Stimulated activated naive CD4-positive, alpha-beta T cell treated with Interleukin-2 at 50 U/mL for 16 hours (primary cell): ENCODE results near the gene ADAM11.

ENCODE experiments used
- DNase-seq: peaks from one replicate; lab custom pipeline; 2025; lab: John Stamatoyannopoulos, UW

The ADAM11 gene

DNA sequence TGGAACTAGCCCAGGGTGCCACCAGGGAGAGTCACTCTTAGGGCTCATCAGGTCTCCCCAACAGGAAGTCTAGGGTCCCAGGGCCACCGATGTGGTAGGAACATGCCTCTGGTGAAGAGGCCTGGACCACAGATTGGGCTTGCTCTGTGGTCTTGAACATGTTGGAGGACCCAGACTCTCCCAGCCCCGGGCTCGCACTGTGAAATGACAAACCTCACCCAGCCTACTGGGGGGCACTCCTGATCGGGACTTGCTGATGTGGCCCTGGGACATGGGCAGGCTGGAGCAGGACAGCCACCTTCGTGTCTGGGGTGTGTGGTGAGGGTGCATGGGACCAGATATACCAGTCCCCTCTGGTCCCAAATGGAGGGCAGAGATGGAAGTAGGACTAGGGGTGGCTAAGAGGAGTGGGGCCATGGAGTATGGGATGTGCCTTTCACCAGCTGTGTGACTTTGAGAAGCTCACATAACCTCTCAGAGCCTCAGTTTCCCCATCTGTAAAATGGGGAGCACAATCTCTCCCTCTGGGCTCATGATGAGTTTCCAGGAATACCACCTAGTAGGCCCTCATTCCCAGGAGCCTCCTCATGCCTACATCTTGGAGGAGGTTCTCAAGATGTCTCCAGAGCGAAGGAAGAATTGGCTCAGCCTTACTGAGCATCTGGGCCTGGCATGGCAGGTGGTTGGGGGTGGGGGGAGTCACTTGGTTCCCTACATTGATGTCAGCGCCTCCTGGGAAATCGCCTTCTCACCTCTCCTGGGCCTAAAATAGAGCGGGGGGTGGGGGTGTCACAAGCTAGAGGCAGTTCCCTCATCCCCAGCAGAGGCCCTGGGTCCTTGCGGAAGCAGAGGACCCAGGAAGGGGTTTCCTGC, 1.5 kb upstream of the ADAM11 start:
- DNase-seq = no peak

DNA sequence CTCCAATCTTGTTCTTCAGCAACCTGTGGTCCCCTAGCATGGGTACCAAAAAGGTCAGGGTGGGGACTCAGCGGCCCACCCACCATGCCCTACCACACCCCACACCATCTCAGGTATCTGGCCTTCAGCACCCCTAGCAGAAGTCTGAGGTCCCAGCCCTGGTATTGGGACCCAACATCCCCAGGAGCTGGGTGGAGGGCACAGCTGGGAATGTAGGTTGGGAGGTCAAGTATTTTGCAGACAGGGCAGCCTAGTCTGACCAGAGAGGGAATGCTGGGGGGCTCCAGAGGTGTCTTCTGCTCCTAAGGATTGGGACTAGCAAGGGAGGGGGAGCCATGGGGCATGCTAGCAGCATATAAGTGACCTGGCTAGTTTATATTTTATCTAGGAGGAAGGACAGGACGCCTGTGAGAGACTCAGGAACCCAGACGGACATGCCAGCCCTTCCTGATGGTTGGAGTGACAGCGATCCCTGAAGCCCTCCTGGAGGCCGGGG, 822 bp upstream of the ADAM11 start:
- DNase-seq = no peak

DNA sequence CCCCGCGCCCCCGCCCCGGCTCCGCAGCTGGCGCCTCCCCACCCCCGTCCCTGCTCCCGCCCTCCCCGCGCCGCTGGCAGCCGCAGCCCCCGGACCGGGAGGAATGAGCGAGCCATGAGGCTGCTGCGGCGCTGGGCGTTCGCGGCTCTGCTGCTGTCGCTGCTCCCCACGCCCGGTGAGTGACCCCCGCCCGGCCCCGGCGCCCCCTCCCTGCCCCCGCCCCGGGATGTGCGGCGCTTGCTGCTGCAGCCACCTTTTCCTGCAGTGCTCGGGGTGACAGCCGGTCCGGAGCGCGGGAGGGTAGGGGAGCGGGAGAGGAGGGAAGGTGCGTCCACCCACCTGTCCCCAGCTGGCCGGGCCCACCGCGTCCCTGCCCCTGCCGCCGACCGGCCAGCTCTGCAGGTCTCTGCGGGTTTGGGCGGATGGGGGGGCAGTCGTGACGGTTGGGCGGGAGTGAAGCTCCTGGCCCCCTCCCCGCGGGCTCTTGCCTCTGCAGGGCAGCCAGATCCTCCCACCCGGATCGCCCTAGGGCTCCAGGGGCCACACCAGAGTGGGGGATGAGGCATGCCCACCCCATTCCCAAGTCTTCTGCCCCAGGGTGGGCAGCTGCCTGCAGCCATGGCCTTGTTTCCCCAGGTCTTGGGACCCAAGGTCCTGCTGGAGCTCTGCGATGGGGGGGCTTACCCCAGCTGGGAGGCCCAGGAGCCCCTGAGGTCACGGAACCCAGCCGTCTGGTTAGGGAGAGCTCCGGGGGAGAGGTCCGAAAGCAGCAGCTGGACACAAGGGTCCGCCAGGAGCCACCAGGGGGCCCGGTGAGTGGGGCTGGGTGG, 513 bp downstream of the ADAM11 start:
- no peak for DNase-seq

DNA sequence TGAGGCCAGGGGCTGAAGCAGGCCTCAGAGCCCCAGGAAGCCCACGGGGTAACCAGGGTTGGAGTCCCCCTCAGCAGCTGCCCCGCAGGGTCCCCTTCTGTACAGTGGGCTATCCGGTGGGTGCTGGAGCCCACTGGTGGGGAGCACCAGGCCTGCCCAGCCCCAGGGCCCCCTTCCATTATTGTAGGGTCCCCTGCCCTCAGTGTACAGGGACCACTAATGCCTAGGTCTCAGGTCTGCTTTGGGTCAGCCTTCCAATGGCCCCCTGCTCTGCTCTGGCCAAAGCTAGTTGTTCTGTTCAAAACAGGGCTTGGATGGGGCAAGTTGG, 1.1 kb downstream of the ADAM11 start:
- no peak for DNase-seq

DNA sequence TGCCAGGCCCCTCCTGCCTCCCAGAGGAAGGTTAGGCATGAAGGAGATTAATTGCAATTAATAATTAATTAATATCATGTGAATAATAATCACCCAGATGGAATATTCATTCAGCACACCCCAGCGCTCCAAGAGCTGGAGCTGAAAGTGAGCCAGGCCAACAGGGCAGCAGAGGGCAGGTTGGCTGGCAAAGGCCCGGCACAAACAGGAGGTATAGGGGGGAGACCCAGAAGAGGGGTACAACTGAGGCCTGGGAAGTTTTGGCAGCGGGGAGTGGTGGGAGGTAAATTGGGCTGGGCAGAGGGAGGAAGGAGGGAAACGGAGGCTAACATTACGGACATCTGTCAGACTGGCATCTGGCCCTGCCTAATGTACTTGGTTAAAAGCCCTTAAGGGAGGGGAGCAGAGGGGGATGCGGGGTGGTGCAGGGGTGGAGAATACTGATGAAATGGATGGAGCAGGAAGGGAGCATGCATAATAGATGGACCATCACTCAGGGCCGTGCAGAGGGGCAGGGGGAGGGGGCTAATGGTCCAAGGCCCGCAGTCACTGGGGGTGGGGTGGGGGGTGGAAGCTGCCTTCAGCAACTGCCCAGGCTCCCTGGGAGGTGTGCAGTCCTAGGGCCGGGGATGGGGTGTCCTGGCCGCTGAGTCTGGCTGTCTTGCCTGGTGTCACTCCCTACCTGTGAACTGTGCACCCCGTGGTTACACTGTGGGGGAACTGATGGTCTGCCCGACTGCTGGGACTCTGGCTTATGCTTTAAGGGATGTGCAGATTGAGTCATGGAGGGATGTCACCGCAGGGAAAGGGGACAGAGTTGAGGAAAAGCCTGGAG, 1.9 kb downstream of the ADAM11 start:
- no peak for DNase-seq

DNA sequence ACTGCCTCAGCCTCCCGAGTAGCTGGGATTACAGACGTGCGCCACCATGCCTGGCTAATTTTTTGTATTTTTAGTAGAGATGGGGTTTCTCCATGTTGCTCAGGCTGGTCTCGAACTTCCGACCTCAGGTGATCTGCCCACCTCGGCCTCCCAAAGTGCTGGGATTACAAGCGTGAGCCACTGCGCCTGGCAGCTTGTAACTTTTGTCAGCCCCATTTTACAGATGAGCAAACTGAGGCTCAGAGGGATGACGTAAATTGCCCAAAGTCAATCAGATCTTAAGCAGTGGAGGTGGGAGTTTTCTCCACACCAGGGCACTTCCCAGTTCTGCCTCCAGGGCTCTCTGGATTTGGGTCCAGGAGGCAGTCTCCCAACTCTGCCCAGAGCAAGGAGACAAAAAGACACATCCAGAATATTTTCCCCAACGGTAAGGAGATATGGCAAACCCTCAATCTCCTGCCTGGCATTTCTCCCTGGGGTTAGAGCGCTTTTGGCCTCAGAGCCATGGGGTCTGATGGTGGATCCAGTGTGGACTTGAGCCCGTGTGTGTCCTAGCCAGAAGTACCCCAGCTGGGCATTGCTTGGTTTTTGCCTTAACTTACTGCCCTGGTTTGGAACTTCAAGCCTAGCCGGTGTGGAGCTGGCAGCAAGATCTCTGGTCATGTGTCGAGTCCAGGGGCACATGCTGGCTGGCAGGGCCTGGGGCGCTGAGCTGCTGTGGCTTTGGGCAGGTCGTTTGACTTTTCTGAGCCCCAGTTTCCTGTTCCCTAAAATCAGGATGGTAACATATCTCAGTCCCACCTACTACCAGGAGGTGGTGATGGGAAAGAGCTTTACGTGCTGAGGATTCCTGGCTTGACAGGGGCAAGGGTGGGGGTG, 3.4 kb downstream of the ADAM11 start:
- no peak for DNase-seq

DNA sequence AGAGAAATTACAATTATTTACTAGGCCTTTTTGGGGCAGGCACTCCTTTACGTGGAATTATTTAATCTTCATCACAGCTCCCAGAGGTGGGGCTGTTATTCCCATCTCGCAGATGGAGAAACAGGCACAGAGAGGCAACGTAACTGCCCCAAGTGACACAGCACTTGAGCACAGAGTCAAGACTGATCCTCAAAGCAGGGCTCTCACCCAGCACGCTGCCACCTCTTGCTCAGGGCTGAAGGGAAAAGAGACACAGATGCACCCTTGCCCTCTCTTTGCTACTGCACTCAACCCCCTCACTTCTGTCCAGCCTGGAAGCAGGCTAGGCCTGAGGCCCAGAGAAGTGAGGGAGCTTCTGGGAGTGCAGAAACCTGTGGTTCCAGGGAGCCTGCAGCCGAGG, 4.4 kb downstream of the ADAM11 start:
- no peak for DNase-seq

DNA sequence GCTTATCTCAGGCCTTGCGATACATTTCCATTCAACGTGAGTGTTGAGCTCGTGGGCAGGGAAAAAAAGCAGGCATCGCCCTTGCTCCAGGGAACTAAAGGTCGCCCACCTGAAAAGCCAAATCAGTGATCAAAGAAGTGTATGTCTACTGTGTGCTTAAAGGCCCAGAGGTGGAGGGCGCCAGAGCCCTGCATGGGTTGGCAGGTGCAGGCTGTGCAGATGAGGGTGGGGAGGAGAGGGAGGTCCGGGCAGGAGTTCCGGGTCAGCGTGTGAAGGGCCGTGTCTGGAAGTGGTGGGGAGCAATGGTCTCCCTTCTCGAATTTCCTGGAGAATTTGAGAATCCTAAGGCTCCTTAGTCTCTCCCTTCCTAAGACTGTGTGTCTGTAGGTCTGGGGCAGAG, 7.2 kb downstream of the ADAM11 start:
- DNase-seq = no peak

DNA sequence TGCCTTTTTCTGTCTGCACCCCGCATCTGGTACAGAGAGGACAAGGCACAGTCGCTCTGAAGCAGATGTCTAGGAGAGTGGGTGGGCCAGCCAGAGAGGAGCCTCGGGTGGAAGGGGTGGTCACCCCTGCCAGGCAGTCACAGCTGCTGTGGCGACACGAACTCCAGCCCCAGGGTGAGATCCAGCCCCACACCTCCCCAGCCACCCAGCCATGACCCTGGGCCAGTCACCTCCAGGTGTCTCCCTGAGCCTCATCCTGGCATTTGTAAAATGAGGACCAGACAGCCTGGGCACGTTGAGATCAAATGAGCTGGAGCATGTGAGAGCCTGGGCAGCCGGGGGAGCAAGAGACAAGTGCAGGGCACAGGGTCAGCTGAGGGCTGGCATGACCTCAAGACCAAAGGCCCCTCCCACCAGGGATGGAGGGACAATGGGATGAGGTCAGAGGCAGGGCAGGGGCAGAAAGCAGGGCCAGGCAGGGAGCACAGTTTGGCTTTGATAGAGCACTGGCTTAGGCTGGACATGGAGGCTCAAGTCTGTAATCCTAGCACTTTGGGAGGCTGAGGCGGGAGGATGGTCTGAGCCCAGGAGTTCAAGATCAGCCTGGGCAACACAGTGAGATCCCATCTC, 7.7 kb downstream of the ADAM11 start:
- no peak for DNase-seq

DNA sequence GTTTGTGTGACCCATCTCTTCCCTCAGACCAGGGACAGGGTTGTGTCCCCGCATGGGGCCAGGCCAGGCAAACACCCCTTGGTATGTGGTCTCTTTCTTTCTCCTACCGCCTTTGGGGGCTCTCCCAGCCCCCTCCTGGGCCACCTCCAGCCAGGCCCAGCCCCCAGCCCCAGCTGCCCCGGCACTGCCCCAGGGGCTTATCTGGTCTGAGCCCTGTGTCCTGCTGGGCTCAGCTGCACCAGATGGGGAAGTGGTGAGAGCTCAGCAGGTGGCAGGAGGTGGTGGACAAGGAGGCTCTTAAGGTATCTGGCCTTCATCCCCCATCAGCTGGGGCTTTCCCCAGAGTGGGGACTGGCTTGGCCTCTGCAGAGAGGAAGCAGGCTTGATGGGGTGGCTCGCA, 8.7 kb downstream of the ADAM11 start:
- no peak for DNase-seq

DNA sequence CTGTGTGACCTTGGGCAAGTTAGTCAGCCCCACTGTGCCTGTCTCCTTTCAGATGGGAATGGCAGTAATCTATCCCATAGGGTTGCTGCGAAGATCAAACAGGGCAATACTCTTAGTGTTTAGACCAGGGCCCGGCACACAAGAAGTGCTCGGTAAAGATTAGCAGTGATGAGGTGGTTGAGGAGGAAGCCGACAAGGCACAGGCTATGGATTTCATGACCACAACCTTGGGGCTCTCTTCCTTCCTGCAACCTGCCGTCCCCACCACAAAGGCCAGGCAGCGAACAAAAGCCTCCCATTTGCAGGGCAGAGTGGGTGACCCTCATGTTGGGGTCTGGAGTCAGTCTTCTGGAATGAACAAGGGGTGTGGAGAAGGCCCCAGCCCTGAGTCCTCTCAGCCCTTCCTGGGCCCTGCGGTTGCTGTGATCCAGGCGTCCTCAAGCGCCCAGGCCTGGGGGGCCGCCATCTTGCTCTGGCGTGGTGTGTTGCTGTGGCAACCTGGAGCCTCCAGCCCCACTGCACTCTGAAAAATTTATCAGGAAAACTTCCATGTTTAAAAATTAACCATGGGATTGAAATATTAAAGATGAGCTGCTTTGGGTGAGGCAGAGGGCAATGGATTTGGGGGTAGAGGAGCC, 9.8 kb downstream of the ADAM11 start:
- no peak for DNase-seq

DNA sequence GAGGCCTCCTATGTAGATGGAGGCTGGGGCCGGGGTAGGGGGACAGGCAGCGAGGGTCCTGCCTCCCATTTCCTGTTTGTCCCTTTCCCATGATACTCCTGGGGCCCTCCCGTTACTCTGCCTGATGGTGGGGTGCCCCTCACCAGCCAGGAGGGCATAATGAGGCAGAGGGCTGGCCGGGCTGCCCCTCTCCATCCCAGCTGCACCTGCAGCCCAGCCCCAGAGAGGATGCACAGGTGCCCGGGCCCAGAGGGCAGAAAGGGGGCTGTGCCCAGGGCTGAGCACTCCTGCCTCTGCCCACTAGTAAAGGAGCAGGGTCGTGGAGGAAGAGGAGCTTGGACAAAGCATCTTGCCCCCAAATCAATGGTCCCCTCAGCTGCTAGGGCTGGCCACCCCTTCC, 10.4 kb downstream of the ADAM11 start:
- no peak for DNase-seq

DNA sequence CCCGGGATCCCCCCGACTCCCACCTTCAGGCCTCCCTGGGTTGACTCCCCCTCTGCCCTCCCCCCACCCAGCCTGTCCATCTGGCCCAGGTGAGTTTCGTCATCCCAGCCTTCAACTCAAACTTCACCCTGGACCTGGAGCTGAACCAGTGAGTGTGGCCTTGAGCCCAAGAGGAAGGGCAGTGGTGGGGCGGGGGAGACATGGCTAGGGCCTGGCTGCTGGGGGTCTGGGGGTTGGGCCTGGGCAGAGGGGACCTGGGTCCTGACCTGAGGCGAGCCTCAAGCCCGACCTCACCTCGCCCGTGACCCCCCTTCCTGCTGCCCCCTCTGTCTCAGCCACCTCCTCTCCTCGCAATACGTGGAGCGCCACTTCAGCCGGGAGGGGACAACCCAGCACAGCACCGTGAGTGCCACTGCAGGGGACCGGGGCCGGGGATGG, 10.9 kb downstream of the ADAM11 start:
- DNase-seq = no peak

DNA sequence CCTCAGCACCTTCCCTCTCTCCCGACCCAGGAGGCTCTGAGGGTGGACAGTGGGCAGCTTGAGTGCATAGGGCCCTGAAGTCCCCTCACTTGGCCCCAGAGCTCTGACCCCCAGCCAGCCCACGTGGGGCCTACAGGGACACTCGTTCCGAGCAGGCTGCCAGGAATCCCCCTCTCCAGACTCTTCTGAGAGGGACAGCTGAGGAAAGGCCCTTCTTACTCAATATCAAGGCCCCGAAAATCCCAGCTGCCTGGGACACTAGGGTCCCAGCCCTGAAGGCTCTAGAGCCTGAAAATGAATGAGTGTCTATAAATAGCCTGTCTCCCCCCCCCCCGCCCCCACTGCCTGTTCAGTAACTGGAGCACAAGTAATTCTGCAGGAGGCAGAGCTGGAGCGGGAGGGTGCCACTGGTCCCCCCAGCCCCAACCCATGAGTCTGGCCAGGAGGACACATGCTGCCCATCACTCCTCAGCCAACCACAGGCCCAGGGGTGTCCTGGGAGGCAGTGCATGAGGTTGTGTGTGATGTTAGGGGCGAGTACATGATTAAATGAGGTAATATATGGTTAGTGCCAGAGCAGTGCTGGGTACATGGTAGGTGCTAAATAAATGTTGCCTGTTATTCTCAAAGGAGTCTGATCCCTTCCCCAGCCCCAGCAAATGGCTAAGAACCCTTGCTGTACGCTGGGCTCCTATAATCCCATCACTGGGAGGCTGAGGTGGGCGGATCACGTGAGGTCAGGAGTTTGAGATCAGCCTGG, 11.6 kb downstream of the ADAM11 start:
- DNase-seq = no peak

DNA sequence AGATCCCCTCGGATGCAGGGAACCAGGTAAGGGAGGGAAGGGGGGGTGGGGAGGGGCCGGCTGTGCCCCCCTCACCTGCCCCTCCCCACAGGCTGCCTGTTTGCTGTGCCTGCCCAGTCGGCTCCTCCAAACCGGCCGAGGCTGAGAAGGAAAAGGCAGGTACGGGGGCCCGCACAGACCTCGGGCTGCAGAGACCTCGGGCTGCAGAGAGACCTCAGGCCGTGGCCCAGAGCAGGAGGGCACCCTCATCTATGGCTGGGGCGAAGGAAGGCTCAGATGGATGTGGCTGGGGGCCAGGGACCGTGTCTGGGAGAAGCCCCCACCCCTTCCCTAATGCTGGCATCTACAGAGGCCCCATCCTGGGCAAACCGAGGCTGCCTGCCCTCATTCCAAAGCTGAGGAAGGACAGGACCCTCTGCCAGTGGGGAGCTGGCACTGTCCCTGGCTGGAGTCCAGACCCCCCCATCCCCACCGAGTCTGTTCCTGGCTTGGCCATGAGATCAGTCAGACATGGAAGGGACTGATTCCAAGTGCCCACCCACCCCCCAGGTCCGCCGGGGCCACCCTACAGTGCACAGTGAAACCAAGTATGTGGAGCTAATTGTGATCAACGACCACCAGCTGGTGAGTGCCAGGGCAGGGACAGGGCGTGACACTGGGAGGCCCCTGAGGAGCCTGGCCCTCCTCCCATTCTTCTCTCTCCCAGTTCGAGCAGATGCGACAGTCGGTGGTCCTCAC, 13.7 kb downstream of the ADAM11 start:
- DNase-seq = no peak

DNA sequence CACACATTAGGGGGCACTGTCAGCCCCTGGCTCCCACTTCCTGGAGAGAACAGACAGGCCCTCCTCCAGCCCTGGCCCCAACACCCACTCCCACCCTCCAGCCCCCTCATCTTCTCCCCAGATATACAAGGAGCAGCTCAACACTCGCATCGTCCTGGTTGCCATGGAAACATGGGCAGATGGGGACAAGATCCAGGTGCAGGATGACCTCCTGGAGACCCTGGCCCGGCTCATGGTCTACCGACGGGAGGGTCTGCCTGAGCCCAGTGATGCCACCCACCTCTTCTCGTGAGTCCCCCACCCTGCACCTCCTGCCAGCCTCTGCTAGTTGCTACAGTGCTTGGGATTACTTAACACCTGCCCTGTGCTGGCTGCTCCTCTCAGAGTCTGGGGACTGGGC, 14.4 kb downstream of the ADAM11 start:
- DNase-seq = no peak

DNA sequence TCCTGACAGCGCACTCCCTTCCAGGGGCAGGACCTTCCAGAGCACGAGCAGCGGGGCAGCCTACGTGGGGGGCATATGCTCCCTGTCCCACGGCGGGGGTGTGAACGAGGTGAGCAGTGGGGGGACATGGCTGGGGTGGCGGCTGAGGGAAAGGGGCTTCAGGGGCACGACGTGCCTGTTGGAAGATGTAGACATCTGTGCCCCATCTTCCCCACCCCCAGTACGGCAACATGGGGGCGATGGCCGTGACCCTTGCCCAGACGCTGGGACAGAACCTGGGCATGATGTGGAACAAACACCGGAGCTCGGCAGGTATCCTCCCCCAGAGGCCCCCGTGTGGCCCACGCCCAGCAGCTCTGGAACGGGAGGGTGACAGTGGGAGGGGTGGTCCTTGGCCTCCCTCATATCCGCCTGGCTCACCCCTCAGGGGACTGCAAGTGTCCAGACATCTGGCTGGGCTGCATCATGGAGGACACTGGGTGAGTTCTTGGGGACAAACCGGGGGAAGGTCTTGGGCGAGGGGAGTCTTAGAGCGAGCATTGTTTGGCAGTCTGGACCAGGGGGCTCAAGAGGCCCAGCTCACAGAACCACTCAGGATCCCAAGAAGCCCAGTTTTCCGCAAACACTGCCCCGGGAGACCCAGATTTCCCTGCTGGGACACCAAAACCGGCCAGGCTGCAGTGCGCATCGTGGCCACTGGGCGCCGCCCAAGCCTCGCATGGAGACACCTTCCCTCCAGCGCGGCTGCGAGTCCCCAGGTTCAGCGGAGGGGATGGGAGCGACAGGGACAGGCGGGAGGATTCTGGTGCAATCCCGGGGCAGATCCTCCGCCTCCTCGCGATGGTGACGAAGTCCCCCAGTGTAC, 15.7 kb downstream of the ADAM11 start:
- peak; percentile 83 for DNase-seq
